PC-3 (cell line): ENCODE results near the gene AFF3. TPM values are rescaled to one million over a fixed set of nuclear protein-coding genes. Genes with fewer than 3 reads are reported as not detected.

ENCODE experiments used
- ATAC-seq: fragments of 200-7000 bp; cut with Tn5 transposase; 2 replicates; pipeline ENCODE4 v1.9.1; 2020; ENCODE audit warnings: mild to moderate bottlenecking, moderate library complexity
- BruUV-seq: library from RNA; stranded (reverse); fragments of 400-500 nt; replicated peaks from 2 replicates; lab custom pipeline; 2021; lab: Mats Ljungman, UMichigan
- CTCF ChIA-PET: fragments of 300-600 bp; sonication (Branson Sonifier 250); formaldehyde crosslinking; loops from one replicate; lab custom pipeline; 2022; ENCODE audit warnings: antibody characterized with exemption; lab: Charles Lee
- POLR2A ChIA-PET: fragments of 300-600 bp; sonication (Branson Sonifier 250); formaldehyde crosslinking; loops from one replicate; lab custom pipeline; 2022; ENCODE audit warnings: antibody characterized with exemption; ENCODE audit not compliant: unreplicated experiment; lab: Charles Lee
- DNase-seq: peaks from one replicate; pipeline ENCODE4 v3.0.0-alpha.2; 2015
- H2AFZ ChIP-seq: fragments of 300-600 bp; sonication (generic); 2 replicates; pipeline ENCODE4 v1.6.0; 2016; ENCODE audit warnings: antibody characterized with exemption, low read length
- H3F3A ChIP-seq: fragments of 300-600 bp; sonication (generic); one replicate; pipeline ENCODE4 v1.6.0; 2017; ENCODE audit warnings: antibody characterized with exemption, low read length, control low read depth, mild to moderate bottlenecking; ENCODE audit not compliant: unreplicated experiment
- H3K27ac ChIP-seq: fragments of 300-600 bp; sonication (generic); 2 replicates; pipeline ENCODE4 v1.5.1; 2016; ENCODE audit warnings: mild to moderate bottlenecking, low read length
- H3K27me3 ChIP-seq: fragments of 300-600 bp; sonication (generic); 2 replicates; pipeline ENCODE4 v1.6.1; 2016; ENCODE audit warnings: low read length, mixed read lengths
- H3K36me3 ChIP-seq: fragments of 300-600 bp; sonication (generic); 2 replicates; pipeline ENCODE4 v1.6.1; 2016; ENCODE audit warnings: low read depth, mixed run types, low read length, mixed read lengths
- H3K4me1 ChIP-seq: fragments of 300-600 bp; sonication (generic); 2 replicates; pipeline ENCODE4 v1.5.1; 2016; ENCODE audit warnings: low read length; ENCODE audit not compliant: insufficient read depth
- H3K4me2 ChIP-seq: fragments of 300-600 bp; sonication (generic); 2 replicates; pipeline ENCODE4 v1.6.0; 2016; ENCODE audit warnings: low read length
- H3K4me3 ChIP-seq: fragments of 300-600 bp; sonication (generic); 2 replicates; pipeline ENCODE4 v1.5.1; 2016; ENCODE audit warnings: mild to moderate bottlenecking, low read length, mixed read lengths
- H3K79me2 ChIP-seq: fragments of 300-600 bp; sonication (generic); 2 replicates; pipeline ENCODE4 v1.6.1; 2017; ENCODE audit warnings: low read length, mixed read lengths
- H3K9ac ChIP-seq: fragments of 300-600 bp; sonication (generic); 2 replicates; pipeline ENCODE4 v1.6.0; 2016; ENCODE audit warnings: mild to moderate bottlenecking, low read length
- H3K9me2 ChIP-seq: fragments of 300-600 bp; sonication (generic); replicated peaks from 2 replicates; pipeline ENCODE4 v1.6.1; 2016; ENCODE audit warnings: mixed run types, low read length, mixed read lengths
- H3K9me3 ChIP-seq: fragments of 300-600 bp; sonication (generic); 2 replicates; pipeline ENCODE4 v1.6.1; 2016; ENCODE audit warnings: low read length, mixed read lengths
- H4K20me1 ChIP-seq: fragments of 300-600 bp; sonication (generic); 2 replicates; pipeline ENCODE4 v1.6.1; 2016; ENCODE audit warnings: low read length, mixed read lengths
- EZH2 ChIP-seq: fragments of 300-600 bp; sonication (generic); IDR thresholded peaks from one replicate; pipeline ENCODE4 v1.6.1; 2017; ENCODE audit warnings: antibody characterized with exemption, mild to moderate bottlenecking, low read length; ENCODE audit not compliant: unreplicated experiment
- EZH2phosphoT487 ChIP-seq: fragments of 300-600 bp; sonication (generic); IDR thresholded peaks from 2 replicates; pipeline ENCODE4 v1.6.1; 2018; ENCODE audit warnings: mild to moderate bottlenecking, antibody characterized with exemption, low read length, borderline replicate concordance
- intact Hi-C: fragments of 100-400 bp; cut with micrococcal nuclease; formaldehyde crosslinking; loops from 2 replicates; pipeline ENCODE4 v1.9.0; 2023
- total RNA-seq: library from RNA; depleted of rRNA; stranded (reverse); fragments of >200 nt; gene quantifications from 2 replicates; pipeline ENCODE4 v1.2.3, GENCODE V29; 2014
- TF ChIP-seq, protein P1 (sequence below): fragments of 300-600 bp; sonication (generic); conservative IDR thresholded peaks from 2 replicates; pipeline ENCODE4 v1.5.1; 2017; ENCODE audit warnings: antibody characterized with exemption, low read depth, mild to moderate bottlenecking, low read length

Gene AFF3
- total RNA-seq, 1 experiment from 2014 or later: 0.04 TPM

- intact Hi-C loops: no loop called here
- DNase-seq: no peak
- CTCF ChIA-PET: no interaction called here
Measured at GRCh38 chr2:99640635-99641151, 501.7 kb downstream of the AFF3 start.

DNA sequence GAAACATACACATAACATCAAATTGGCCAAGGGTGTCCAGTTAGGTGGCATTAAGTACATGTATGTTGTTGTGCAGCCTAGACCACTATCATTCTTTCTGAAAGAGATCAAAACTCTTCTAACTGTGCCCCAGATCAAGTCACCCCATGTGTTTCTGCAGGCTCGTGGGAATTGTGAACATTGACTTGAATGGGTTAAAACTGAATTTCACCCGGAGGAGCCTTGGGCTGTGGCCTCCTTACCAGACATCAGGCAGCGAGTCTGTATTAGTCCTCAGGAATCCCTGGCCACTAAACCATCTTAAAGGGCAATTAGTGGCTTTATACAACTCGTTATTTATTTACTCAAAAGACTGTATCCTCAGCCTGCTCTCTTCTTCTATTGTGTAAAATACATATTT is 503.6 kb downstream of the AFF3 start:
- no peak overlapping the region for H3K27ac ChIP-seq
- H3K79me2 ChIP-seq: no peaks in the 10 kb centered on the region
- H2AFZ ChIP-seq: no peak overlapping the region
- TF ChIP-seq, protein P1, sequence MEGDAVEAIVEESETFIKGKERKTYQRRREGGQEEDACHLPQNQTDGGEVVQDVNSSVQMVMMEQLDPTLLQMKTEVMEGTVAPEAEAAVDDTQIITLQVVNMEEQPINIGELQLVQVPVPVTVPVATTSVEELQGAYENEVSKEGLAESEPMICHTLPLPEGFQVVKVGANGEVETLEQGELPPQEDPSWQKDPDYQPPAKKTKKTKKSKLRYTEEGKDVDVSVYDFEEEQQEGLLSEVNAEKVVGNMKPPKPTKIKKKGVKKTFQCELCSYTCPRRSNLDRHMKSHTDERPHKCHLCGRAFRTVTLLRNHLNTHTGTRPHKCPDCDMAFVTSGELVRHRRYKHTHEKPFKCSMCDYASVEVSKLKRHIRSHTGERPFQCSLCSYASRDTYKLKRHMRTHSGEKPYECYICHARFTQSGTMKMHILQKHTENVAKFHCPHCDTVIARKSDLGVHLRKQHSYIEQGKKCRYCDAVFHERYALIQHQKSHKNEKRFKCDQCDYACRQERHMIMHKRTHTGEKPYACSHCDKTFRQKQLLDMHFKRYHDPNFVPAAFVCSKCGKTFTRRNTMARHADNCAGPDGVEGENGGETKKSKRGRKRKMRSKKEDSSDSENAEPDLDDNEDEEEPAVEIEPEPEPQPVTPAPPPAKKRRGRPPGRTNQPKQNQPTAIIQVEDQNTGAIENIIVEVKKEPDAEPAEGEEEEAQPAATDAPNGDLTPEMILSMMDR: no peak
- no peak for TF ChIP-seq EZH2
- TF ChIP-seq EZH2phosphoT487: no peak
- no peaks in the 10 kb centered on the region for H3K4me1 ChIP-seq
- no peaks in the 10 kb centered on the region for H3K9me3 ChIP-seq
- intact Hi-C loops: no loop called here
- no peak overlapping the region for H3K9ac ChIP-seq
- ChIA-PET CTCF (no interaction called here), POLR2A (no interaction called here)
- BruUV-seq: no TSS peak
- H3K4me3 ChIP-seq: no peak overlapping the region
- no peaks in the 10 kb centered on the region for H3K9me2 ChIP-seq
- H3K36me3 ChIP-seq: no peaks in the 10 kb centered on the region
- H3K4me2 ChIP-seq: no peak overlapping the region
- DNase-seq (no peak), ATAC-seq (no peak)
- H4K20me1 ChIP-seq: no peaks in the 10 kb centered on the region
- no peaks in the 10 kb centered on the region for H3F3A ChIP-seq
- no peaks in the 10 kb centered on the region for H3K27me3 ChIP-seq

More at GRCh38 chr2:99640635-99641151, 501.7 kb downstream of the AFF3 start:
- no peaks in the 10 kb centered on the region for H3K79me2 ChIP-seq
- H3K4me1 ChIP-seq: 0 out of 2 replicates have a peak, but pooled peaks cover 3% of the 10 kb centered on the region
- no TSS peak for BruUV-seq
- no peak overlapping the region for H3K4me3 ChIP-seq
- TF ChIP-seq, protein P1: no peak
- TF ChIP-seq EZH2 (no peak), EZH2phosphoT487 (no peak)
- H2AFZ ChIP-seq: no peak overlapping the region
- no peak overlapping the region for H3K9ac ChIP-seq
- no peak overlapping the region for H3K4me2 ChIP-seq
- H3F3A ChIP-seq: no peaks in the 10 kb centered on the region
- no peaks in the 10 kb centered on the region for H4K20me1 ChIP-seq
- ATAC-seq: no peak
- H3K27ac ChIP-seq: no peak overlapping the region
- no peaks in the 10 kb centered on the region for H3K36me3 ChIP-seq
- POLR2A ChIA-PET: no interaction called here
- no peaks in the 10 kb centered on the region for H3K27me3 ChIP-seq
- no peaks in the 10 kb centered on the region for H3K9me3 ChIP-seq
- H3K9me2 ChIP-seq: no peaks in the 10 kb centered on the region

DNA sequence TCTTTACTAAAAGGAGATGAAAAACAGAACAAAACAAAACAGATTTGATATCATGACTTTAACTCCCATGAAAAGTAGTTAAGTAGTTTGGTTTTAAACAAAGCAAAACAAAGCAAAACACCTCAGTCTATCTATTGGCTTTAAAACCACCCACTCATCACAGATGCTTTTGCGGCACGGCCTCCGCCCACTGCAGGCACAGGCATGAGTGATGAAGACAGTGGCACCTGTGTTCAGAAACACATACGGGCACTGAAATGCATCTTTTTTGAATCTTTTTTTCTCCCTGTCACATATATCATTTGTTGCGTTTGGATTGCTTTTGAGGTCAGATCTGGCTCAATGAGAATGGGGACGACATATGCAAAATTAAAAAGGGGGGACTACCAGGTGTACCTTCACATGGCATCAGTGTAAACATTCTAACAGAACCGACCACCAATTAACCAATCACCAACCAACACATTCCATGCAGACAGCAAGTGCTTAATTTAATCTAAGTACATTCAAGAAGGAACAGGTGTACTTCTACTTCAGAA is 505.2 kb downstream of the AFF3 start:
- no peaks in the 10 kb centered on the region for H3K4me1 ChIP-seq
- no peak overlapping the region for H3K27ac ChIP-seq
- no peaks in the 10 kb centered on the region for H3K36me3 ChIP-seq
- H3K9me3 ChIP-seq: no peaks in the 10 kb centered on the region
- DNase-seq (no peak), ATAC-seq (no peak)
- CTCF ChIA-PET: no interaction called here
- H3K79me2 ChIP-seq: no peaks in the 10 kb centered on the region
- no TSS peak for BruUV-seq
- no peaks in the 10 kb centered on the region for H3F3A ChIP-seq
- H3K4me3 ChIP-seq: no peak overlapping the region
- H3K4me2 ChIP-seq: no peak overlapping the region
- H2AFZ ChIP-seq: no peak overlapping the region
- POLR2A ChIA-PET: no interaction called here
- intact Hi-C loops: no loop called here
- H3K9me2 ChIP-seq: no peaks in the 10 kb centered on the region
- H3K27me3 ChIP-seq: no peaks in the 10 kb centered on the region
- no peak for TF ChIP-seq EZH2
- TF ChIP-seq, protein P1: no peak
- TF ChIP-seq EZH2phosphoT487: no peak
- H4K20me1 ChIP-seq: no peaks in the 10 kb centered on the region
- H3K9ac ChIP-seq: no peak overlapping the region
